Mucosa of stomach (tissue), 1 donor: Measurements from ENCODE around the gene QSOX2.

Experiments
- H3K27me3 ChIP-seq: one replicate; pipeline ENCODE4 v1.7.0; 2013; ENCODE audit warnings: mild to moderate bottlenecking, low read length; ENCODE audit not compliant: control insufficient read depth, insufficient read depth
- H3K36me3 ChIP-seq: one replicate; pipeline ENCODE4 v1.7.0; 2013; ENCODE audit warnings: low read length; ENCODE audit not compliant: control insufficient read depth, insufficient read depth
- H3K4me1 ChIP-seq: one replicate; pipeline ENCODE4 v1.7.0; 2013; ENCODE audit warnings: mild to moderate bottlenecking, low read length; ENCODE audit not compliant: control insufficient read depth, insufficient read depth
- H3K4me3 ChIP-seq: one replicate; pipeline ENCODE4 v1.7.0; 2013; ENCODE audit warnings: low read length
- H3K9ac ChIP-seq: one replicate; pipeline ENCODE4 v1.7.0; 2013; ENCODE audit warnings: mild to moderate bottlenecking, low read length, moderate library complexity
- H3K9me3 ChIP-seq: one replicate; pipeline ENCODE4 v1.7.0; 2013; ENCODE audit warnings: mild to moderate bottlenecking, low read length, moderate library complexity; ENCODE audit not compliant: control insufficient read depth
- donor health status: Pancreatic carcinoma.

Gene QSOX2

GRCh38 chr9:136163248-136163850 is 82.3 kb downstream of the QSOX2 start:
- no peak overlapping the region for H3K9ac ChIP-seq
- no peak overlapping the region for H3K4me3 ChIP-seq
- H3K9me3 ChIP-seq: no peaks in the 10 kb centered on the region
- H3K4me1 ChIP-seq: no peaks in the 10 kb centered on the region
- peaks cover 7% of the 10 kb centered on the region for H3K27me3 ChIP-seq
- H3K36me3 ChIP-seq: no peaks in the 10 kb centered on the region

GRCh38 chr9:136160995-136161610 is 84.5 kb downstream of the QSOX2 start:
- Histone ChIP-seq H3K27me3 (peaks cover 10% of the 10 kb centered on the region), H3K36me3 (no peaks in the 10 kb centered on the region), H3K4me3 (no peak overlapping the region), H3K4me1 (no peaks in the 10 kb centered on the region), H3K9me3 (no peaks in the 10 kb centered on the region), H3K9ac (no peak overlapping the region)

GRCh38 chr9:136160381-136160841 is 85.2 kb downstream of the QSOX2 start:
- Histone ChIP-seq H3K4me3 (no peak overlapping the region), H3K9ac (no peak overlapping the region), H3K4me1 (no peaks in the 10 kb centered on the region), H3K9me3 (no peaks in the 10 kb centered on the region), H3K36me3 (no peaks in the 10 kb centered on the region), H3K27me3 (peaks cover 14% of the 10 kb centered on the region)

GRCh38 chr9:136159851-136160250 is 85.8 kb downstream of the QSOX2 start:
- H3K9ac ChIP-seq: no peak overlapping the region
- H3K4me1 ChIP-seq: no peaks in the 10 kb centered on the region
- H3K27me3 ChIP-seq: peaks cover 19% of the 10 kb centered on the region

GRCh38 chr9:136157477-136158265 is 87.9 kb downstream of the QSOX2 start:
- H3K9me3 ChIP-seq: no peaks in the 10 kb centered on the region
- H3K4me1 ChIP-seq: no peaks in the 10 kb centered on the region
- H3K9ac ChIP-seq: no peak overlapping the region
- peaks cover 21% of the 10 kb centered on the region for H3K27me3 ChIP-seq
- H3K4me3 ChIP-seq: no peak overlapping the region
- no peaks in the 10 kb centered on the region for H3K36me3 ChIP-seq

More at GRCh38 chr9:136159851-136160250, 85.8 kb downstream of the QSOX2 start:
- Histone ChIP-seq H3K9me3 (no peaks in the 10 kb centered on the region), H3K36me3 (no peaks in the 10 kb centered on the region), H3K4me3 (no peak overlapping the region)
